IPS-15b (cell line): ENCODE data around the gene PTPRM.

Source experiments
- H3K27me3 ChIP-seq: one replicate; pipeline ENCODE4 v1.6.1; 2013; ENCODE audit warnings: low read length; ENCODE audit not compliant: control insufficient read depth, insufficient read depth
- H3K36me3 ChIP-seq: one replicate; pipeline ENCODE4 v1.6.1; 2013; ENCODE audit warnings: low read length; ENCODE audit not compliant: control insufficient read depth, insufficient read depth
- H3K4me1 ChIP-seq: one replicate; pipeline ENCODE4 v1.6.1; 2013; ENCODE audit warnings: mild to moderate bottlenecking, low read length; ENCODE audit not compliant: control insufficient read depth, insufficient read depth
- H3K4me3 ChIP-seq: one replicate; pipeline ENCODE4 v1.5.1; 2013; ENCODE audit warnings: low read depth, low read length
- H3K9ac ChIP-seq: one replicate; pipeline ENCODE4 v1.6.1; 2013; ENCODE audit warnings: low read depth, mild to moderate bottlenecking, low read length
- H3K9me3 ChIP-seq: one replicate; pipeline ENCODE4 v1.6.1; 2013; ENCODE audit warnings: mild to moderate bottlenecking, low read length; ENCODE audit not compliant: control insufficient read depth, insufficient read depth

PTPRM gene

GRCh38 chr18:7619676-7620075 lies 52.6 kb downstream of the PTPRM start:
- H3K9me3 ChIP-seq: no peaks in the 10 kb centered on the region
- H3K36me3 ChIP-seq: no peaks in the 10 kb centered on the region
- no peaks in the 10 kb centered on the region for H3K4me1 ChIP-seq
- H3K9ac ChIP-seq: no peak overlapping the region
- no peaks in the 10 kb centered on the region for H3K27me3 ChIP-seq
- no peak overlapping the region for H3K4me3 ChIP-seq

GRCh38 chr18:7622721-7623120 lies 55.6 kb downstream of the PTPRM start:
- Histone ChIP-seq H3K4me1 (no peaks in the 10 kb centered on the region), H3K4me3 (no peak overlapping the region), H3K36me3 (no peaks in the 10 kb centered on the region), H3K9ac (no peak overlapping the region), H3K9me3 (no peaks in the 10 kb centered on the region), H3K27me3 (no peaks in the 10 kb centered on the region)

- Histone ChIP-seq H3K9me3 (no peaks in the 10 kb centered on the region), H3K27me3 (no peaks in the 10 kb centered on the region), H3K4me3 (no peak overlapping the region), H3K4me1 (no peaks in the 10 kb centered on the region), H3K9ac (no peak overlapping the region), H3K36me3 (no peaks in the 10 kb centered on the region)
These were observed 56.6 kb downstream of the PTPRM start for GRCh38 chr18:7623681-7624080.

GRCh38 chr18:7624697-7625096 lies 57.6 kb downstream of the PTPRM start:
- no peaks in the 10 kb centered on the region for H3K4me1 ChIP-seq
- H3K9ac ChIP-seq: no peak overlapping the region
- no peaks in the 10 kb centered on the region for H3K36me3 ChIP-seq
- no peaks in the 10 kb centered on the region for H3K27me3 ChIP-seq
- no peaks in the 10 kb centered on the region for H3K9me3 ChIP-seq
- H3K4me3 ChIP-seq: no peak overlapping the region

- H3K9me3 ChIP-seq: no peaks in the 10 kb centered on the region
- no peak overlapping the region for H3K4me3 ChIP-seq
- no peaks in the 10 kb centered on the region for H3K36me3 ChIP-seq
- no peaks in the 10 kb centered on the region for H3K4me1 ChIP-seq
- no peak overlapping the region for H3K9ac ChIP-seq
- no peaks in the 10 kb centered on the region for H3K27me3 ChIP-seq
These were observed 59.2 kb downstream of the PTPRM start for GRCh38 chr18:7626175-7626921.

GRCh38 chr18:7626922-7627440 lies 59.9 kb downstream of the PTPRM start:
- Histone ChIP-seq H3K4me1 (no peaks in the 10 kb centered on the region), H3K27me3 (no peaks in the 10 kb centered on the region), H3K9ac (no peak overlapping the region), H3K36me3 (no peaks in the 10 kb centered on the region), H3K9me3 (no peaks in the 10 kb centered on the region), H3K4me3 (no peak overlapping the region)

- Histone ChIP-seq H3K4me3 (no peak overlapping the region), H3K9me3 (no peaks in the 10 kb centered on the region), H3K4me1 (no peaks in the 10 kb centered on the region), H3K27me3 (no peaks in the 10 kb centered on the region), H3K36me3 (no peaks in the 10 kb centered on the region), H3K9ac (no peak overlapping the region)
These were observed 62.3 kb downstream of the PTPRM start for GRCh38 chr18:7629416-7629815.

- Histone ChIP-seq H3K27me3 (no peaks in the 10 kb centered on the region), H3K9ac (no peak overlapping the region), H3K36me3 (no peaks in the 10 kb centered on the region), H3K9me3 (no peaks in the 10 kb centered on the region), H3K4me3 (no peak overlapping the region), H3K4me1 (no peaks in the 10 kb centered on the region)
These were observed 63.8 kb downstream of the PTPRM start for GRCh38 chr18:7630731-7631442.

- no peaks in the 10 kb centered on the region for H3K27me3 ChIP-seq
- H3K9me3 ChIP-seq: no peaks in the 10 kb centered on the region
- no peak overlapping the region for H3K9ac ChIP-seq
- H3K36me3 ChIP-seq: no peaks in the 10 kb centered on the region
- H3K4me1 ChIP-seq: no peaks in the 10 kb centered on the region
- H3K4me3 ChIP-seq: no peak overlapping the region
These were observed 65.3 kb downstream of the PTPRM start for GRCh38 chr18:7632152-7633098.

GRCh38 chr18:7633171-7633570 lies 66.1 kb downstream of the PTPRM start:
- Histone ChIP-seq H3K27me3 (no peaks in the 10 kb centered on the region), H3K9me3 (no peaks in the 10 kb centered on the region), H3K4me1 (no peaks in the 10 kb centered on the region), H3K36me3 (no peaks in the 10 kb centered on the region), H3K4me3 (no peak overlapping the region), H3K9ac (no peak overlapping the region)

- Histone ChIP-seq H3K9me3 (no peaks in the 10 kb centered on the region), H3K4me1 (no peaks in the 10 kb centered on the region), H3K4me3 (no peak overlapping the region), H3K36me3 (no peaks in the 10 kb centered on the region), H3K27me3 (no peaks in the 10 kb centered on the region), H3K9ac (no peak overlapping the region)
These were observed 68.8 kb downstream of the PTPRM start for GRCh38 chr18:7635948-7636347.
